ENCODE measurements around the gene TMEM54. TPM values are rescaled to one million over a fixed set of nuclear protein-coding genes. Genes with fewer than 3 reads are reported as not detected.

TMEM54 gene
- total and polyA plus RNA-seq, 4 donors, result 0.92 to 10.9 (median 2.6) TPM

GRCh38 chr1:32918179-32918578, 17.0 kb upstream of the TMEM54 start:
- H3K4me1 ChIP-seq (ENCODE audit: control insufficient read depth in 4 of 4, insufficient read depth in 4 of 4, low read length in 3 of 4), result peaks cover 0 to 11% (median 6%) of the 10 kb centered on the region in 4 donors
- H3K9ac ChIP-seq (ENCODE audit: low read depth in 1 of 2, low read length in 2 of 2), result no peak overlapping the region
- no peak overlapping the region for H3K4me3 ChIP-seq (ENCODE audit: low read depth in 1 of 3, low read length in 3 of 3)
- no peak for DNase-seq (ENCODE audit: low spot score)
- no peaks in the 10 kb centered on the region for H3K27me3 ChIP-seq (ENCODE audit: control insufficient read depth in 4 of 4, insufficient read depth in 4 of 4, low read length in 3 of 4)
- H3K9me3 ChIP-seq (ENCODE audit: control insufficient read depth in 4 of 4, low read length in 3 of 4), result no peaks in the 10 kb centered on the region
- TF ChIP-seq SP1 (IDR thresholded peaks at IDR 0.05), result no peak
- TF ChIP-seq YY1 (IDR thresholded peaks at IDR 0.05), result no peak
- no peak for TF ChIP-seq RXRA (IDR thresholded peaks at IDR 0.05)
- TF ChIP-seq RAD21 (IDR thresholded peaks at IDR 0.05), result no peak
- no peak for TF ChIP-seq FOXA1 (IDR thresholded peaks at IDR 0.05)
- no peak for TF ChIP-seq TAF1 (conservative IDR thresholded peaks at IDR 0.05)
- no peak for TF ChIP-seq EGR1 (IDR thresholded peaks at IDR 0.05; ENCODE audit: low read depth in 2 of 2)
- TF ChIP-seq HNF4G (IDR thresholded peaks at IDR 0.05), result no peak
- no peak for TF ChIP-seq REST (IDR thresholded peaks at IDR 0.05)
- TF ChIP-seq ZBTB33 (IDR thresholded peaks at IDR 0.05), result no peak
- WGBS, result 72% methylated on average over 1 of the region's 1 CpG
- no peaks in the 10 kb centered on the region for H3K36me3 ChIP-seq (ENCODE audit: control insufficient read depth in 4 of 4, insufficient read depth in 3 of 4, low read depth in 1 of 4, low read length in 3 of 4)
- H3K27ac ChIP-seq (ENCODE audit: low read depth in 1 of 2, low read length in 2 of 2), result no peak overlapping the region

- Histone ChIP-seq H3K9me3 (ENCODE audit: control insufficient read depth in 4 of 4, low read length in 3 of 4) (no peaks in the 10 kb centered on the region), H3K4me3 (ENCODE audit: low read depth in 1 of 3, low read length in 3 of 3) (no peak overlapping the region), H3K27ac (ENCODE audit: low read depth in 1 of 2, low read length in 2 of 2) (no peak overlapping the region), H3K36me3 (ENCODE audit: control insufficient read depth in 4 of 4, insufficient read depth in 3 of 4, low read depth in 1 of 4, low read length in 3 of 4) (no peaks in the 10 kb centered on the region), H3K27me3 (ENCODE audit: control insufficient read depth in 4 of 4, insufficient read depth in 4 of 4, low read length in 3 of 4) (no peaks in the 10 kb centered on the region), H3K9ac (ENCODE audit: low read depth in 1 of 2, low read length in 2 of 2) (no peak overlapping the region), H3K4me1 (ENCODE audit: control insufficient read depth in 4 of 4, insufficient read depth in 4 of 4, low read length in 3 of 4) (peaks cover 0 to 11% (median 6%) of the 10 kb centered on the region in 4 donors)
- TF ChIP-seq HNF4A (conservative IDR thresholded peaks at IDR 0.05) (no peak), SP1 (IDR thresholded peaks at IDR 0.05) (no peak), RAD21 (IDR thresholded peaks at IDR 0.05) (no peak), NR2F2 (IDR thresholded peaks at IDR 0.05) (no peak), CTCF (IDR thresholded peaks at IDR 0.05; ENCODE audit: low read depth, low read length, missing input control) (no peak), FOXA1 (IDR thresholded peaks at IDR 0.05) (no peak), RXRA (IDR thresholded peaks at IDR 0.05) (no peak), REST (IDR thresholded peaks at IDR 0.05) (no peak), ATF3 (IDR thresholded peaks at IDR 0.05) (no peak), FOXA2 (IDR thresholded peaks at IDR 0.05) (no peak), MAX (IDR thresholded peaks at IDR 0.05) (no peak), ZBTB33 (IDR thresholded peaks at IDR 0.05) (no peak), GABPA (IDR thresholded peaks at IDR 0.05 in 1 of 2, conservative IDR thresholded peaks at IDR 0.05 in 1 of 2) (no peak), YY1 (IDR thresholded peaks at IDR 0.05) (no peak), EGR1 (IDR thresholded peaks at IDR 0.05; ENCODE audit: low read depth in 2 of 2) (no peak)
- 80% methylated on average over 7 of the region's 7 CpGs for WGBS
- DNase-seq (ENCODE audit: low spot score), result no peak
Measured at GRCh38 chr1:32917521-32917920, 16.3 kb upstream of the TMEM54 start.
